Kidney capillary endothelial cell (primary cell): ENCODE measurements around the gene ZHX3.

Source experiments
- DNase-seq: peaks from one replicate; pipeline ENCODE4 v3.0.0-alpha.2; 2018; ENCODE audit warnings: low spot score

ZHX3 gene

DNA sequence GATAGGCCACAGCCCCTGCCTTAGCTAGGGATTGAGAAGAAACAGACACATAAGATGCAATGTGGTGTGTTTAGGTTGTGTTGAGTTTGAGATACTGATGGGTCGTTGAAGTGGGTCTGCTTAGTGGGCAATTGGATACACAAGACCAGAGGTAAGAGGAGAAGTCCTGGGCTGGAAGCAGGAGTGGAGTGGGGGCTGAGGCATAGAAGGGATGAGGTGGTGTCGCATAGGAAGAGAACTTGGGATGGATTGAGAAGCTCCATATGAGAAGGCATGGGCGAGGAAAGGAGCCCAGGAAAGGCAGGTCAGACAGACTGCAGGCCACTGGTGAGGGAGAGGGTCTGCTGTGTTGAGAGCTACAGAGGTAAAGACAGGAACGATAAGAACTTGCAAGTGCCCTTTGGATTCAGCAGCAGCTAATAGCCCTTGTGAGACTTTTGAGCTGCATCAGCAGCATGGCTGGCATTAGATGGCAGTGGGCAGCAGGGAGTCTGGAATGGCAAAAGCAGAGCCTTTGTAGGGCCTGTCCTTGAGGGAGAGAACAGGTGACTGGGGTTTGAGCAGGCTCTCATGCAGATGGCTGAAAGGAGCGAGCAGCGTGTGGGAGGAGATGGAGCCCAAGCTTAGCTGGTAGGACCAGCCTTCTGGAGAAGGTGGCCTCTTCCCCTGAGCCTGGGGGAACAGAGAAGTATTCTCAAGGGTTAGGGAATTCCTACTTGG, 147.0 kb downstream of the ZHX3 start:
- no peak for DNase-seq

DNA sequence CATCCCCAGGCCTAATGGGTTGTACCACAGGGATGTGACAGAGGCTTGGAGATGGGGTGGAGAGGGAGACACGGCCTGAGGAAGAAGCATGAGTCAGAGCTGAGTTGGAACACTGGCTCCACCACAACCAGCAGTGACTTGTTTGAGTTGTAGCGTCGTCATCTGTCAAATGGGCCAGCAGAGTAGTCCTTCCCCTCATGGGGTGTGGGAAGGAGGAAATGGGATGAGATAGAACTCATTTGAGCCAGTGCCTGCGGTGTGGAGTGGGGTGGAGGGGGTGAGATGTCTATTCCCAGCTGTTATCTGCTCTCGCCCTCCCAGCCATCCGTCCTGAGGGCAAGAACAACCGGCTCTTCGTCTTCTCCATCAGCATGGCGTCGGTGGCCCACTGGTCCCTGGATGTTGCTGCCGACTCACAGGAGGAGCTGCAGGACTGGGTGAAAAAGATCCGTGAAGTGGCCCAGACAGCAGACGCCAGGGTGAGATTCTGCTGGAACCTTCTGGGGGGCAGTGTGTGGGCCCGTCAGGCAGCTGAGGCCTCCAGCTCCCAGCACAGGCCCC, 147.7 kb downstream of the ZHX3 start:
- peak; percentile 44 for DNase-seq

DNA sequence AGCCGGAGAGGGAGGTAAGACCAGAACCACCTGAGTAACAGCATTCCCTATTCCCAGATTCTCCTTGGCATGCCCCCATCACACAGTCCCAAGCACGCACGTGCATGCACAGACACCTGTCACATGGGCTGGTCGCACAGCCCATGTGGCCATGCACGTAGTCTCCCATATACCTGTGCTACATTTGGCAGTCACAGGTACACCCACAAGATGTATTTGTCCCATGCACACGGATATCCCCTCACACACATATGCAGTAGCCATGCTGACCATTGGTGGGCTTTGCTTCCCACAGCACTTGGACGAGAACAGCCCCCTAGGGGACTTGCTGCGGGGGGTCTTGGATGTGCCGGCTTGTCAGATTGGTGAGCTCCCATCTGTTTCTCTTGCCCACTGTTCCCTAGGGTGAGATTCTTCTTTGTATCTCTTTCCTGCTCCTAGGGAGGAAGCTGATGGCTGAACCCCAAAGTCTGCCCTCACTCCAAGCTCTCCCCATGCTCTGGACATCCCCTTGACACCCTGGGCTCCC, 148.3 kb downstream of the ZHX3 start:
- DNase-seq = no peak

DNA sequence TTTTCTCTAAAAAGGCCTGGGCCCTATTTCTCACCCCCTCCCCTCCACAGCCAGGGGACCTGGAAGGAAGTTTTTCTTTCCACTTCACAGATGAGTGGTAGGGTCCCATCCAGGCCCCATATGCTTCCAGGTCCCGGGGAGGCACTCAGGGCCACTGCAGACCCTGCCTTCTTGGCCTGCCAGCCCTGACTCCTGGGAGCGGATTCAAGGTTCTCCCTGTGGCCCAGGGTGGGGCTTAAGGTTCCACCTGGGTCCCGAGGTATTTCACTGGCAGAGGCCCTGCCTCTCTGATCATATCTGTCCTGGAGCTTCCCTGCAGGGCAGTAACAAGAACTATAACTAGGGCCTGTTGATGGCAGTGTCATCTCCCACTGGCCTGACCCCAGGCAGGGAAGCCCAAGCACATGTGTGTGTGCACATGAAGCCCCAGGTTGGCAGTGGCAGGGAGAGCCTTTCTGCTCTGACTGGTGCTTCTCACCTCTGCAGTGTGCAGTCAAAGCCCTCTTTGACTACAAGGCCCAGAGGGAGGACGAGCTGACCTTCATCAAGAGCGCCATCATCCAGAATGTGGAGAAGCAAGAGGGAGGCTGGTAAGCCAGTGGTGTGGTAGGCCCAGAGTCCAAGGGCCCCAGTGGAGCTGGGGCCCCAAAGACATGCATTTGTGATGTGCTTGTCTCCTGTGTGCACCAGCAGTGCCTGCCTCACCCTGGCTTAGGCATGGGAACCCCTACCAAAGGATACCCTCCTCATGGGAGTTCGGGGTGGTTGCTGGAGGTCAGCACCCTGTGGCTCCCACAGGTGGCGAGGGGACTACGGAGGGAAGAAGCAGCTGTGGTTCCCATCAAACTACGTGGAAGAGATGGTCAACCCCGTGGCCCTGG, 149.0 kb downstream of the ZHX3 start:
- DNase-seq = no peak

DNA sequence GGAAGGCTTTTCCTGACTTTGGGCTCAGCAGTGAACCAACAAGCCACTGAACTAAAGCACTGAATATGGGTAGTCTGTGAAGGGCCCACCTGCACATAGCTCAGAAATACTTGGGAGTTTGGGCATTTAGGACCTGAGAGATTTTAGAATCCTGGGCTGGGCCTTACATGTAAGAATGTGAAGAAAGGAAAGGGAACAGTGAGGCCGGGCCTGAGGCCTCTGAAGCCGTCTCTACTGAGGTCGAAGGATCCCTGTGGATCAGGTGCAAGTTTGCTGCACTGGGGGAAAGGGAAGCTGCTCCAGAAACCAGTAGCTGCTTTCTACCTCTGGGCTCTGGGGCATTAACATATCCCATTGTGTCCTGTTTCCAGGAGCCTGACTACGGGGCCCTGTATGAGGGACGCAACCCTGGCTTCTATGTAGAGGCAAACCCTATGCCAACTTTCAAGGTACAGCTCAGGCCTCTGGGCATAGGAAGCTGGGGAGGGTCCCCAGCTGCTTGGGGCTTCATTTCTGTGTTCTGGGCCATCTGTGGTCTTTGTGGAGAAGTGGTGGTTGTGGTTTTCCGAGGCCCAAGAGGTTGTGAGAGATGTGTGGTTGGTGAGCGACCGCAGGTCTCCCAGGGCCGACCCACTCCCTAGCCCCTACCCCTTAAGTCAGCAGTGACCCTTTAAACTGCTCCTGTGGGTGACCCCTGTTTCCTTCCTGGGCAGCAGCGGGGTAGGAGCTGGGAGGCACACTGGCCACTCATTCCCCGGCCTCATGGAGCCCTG, 149.9 kb downstream of the ZHX3 start:
- DNase-seq = no peak

DNA sequence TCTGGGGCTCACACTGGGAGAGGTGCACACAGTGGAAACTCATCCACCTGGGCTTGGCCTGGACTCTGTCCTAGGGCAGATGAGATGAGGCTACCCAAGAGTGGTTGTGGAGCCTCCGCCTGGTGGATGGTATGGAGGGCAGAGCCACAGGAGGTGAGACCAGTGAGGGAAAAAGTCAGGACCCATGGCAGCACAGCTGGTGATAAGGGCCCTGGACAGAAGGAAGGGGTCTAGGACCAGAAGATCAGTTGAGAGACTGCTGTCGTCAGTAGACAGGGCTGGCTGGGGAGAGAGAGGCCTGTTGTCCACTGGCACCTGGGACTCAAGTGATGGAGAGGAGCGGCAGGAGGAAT, 150.4 kb downstream of the ZHX3 start:
- no peak for DNase-seq

DNA sequence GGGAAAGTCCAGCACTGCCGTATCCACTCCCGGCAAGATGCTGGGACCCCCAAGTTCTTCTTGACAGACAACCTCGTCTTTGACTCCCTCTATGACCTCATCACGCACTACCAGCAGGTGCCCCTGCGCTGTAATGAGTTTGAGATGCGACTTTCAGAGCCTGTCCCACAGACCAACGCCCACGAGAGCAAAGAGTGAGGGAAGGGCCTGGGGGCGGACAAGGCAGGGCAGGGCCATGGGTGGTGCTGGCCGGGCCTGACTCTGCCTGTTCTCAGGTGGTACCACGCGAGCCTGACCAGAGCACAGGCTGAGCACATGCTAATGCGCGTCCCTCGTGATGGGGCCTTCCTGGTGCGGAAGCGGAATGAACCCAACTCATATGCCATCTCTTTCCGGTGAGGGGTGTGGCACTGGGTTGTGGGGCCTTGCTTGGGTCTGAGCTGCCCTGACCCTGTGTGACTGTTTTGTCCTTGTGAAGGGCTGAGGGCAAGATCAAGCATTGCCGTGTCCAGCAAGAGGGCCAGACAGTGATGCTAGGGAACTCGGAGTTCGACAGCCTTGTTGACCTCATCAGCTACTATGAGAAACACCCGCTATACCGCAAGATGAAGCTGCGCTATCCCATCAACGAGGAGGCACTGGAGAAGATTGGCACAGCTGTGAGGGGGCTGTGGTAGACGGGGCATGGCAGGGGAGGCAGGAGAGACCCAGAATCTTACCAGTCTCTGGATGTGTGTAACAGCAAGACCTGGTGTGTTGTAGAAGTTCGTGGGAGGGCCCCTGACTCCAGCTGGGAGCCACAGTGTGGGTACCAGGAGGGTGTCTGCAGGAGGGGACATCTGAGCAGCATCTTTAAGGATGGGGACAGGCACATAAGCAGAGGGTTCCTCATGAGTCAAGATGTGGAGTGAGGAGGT, 151.1 kb downstream of the ZHX3 start:
- no peak for DNase-seq

DNA sequence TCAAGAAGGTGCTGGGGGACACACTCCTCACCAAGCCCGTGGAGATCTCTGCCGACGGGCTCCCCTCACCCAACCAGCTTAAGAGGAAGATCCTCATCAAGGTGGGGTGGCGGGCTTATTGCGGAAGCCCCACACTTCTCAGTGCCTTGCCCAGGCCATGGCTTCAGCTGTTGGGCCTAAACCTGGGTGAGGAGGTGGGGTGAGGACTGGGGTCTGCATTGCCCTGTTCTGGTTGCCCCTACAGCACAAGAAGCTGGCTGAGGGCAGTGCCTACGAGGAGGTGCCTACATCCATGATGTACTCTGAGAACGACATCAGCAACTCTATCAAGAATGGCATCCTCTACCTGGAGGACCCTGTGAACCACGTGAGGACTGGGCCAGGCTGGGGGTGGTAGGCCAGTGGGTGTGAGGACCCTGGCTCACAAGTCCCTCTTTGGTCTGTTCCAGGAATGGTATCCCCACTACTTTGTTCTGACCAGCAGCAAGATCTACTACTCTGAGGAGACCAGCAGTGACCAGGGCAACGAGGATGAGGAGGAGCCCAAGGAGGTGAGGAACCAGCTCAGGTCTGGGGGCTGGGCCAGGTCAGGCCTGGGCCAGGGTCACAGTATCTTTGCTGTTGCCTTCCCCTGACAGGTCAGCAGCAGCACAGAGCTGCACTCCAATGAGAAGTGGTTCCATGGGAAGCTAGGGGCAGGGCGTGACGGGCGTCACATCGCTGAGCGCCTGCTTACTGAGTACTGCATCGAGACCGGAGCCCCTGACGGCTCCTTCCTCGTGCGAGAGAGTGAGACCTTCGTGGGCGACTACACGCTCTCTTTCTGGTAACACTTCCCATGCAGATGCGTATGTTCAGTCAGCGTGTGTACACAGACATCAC, 152.3 kb downstream of the ZHX3 start:
- DNase-seq = no peak

DNA sequence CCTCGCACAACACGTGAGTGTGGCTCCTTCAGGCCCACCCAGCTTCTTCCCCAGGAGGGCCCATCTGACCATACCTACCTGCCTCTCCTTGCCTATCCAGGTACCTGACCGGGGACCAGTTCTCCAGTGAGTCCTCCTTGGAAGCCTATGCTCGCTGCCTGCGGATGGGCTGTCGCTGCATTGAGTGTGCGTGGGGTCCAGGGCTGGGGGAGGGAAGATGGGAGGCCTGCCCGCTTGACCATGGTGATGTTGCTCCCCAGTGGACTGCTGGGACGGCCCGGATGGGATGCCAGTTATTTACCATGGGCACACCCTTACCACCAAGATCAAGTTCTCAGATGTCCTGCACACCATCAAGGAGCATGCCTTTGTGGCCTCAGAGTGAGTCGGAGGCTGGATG, 153.7 kb downstream of the ZHX3 start:
- no peak for DNase-seq

DNA sequence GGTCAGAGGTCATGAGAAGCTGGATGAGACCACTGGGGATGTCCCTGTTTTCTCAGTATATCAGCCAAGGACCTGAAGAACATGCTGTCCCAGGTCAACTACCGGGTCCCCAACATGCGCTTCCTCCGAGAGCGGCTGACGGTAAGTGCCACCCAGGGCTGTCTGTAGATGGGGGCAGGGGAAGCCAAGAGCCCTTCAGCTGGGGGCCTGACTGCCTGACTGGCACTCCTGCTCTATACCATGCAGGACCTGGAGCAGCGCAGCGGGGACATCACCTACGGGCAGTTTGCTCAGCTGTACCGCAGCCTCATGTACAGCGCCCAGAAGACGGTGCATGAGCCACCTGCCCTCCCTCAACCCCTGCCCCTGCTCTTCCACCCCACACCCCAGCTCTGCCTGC, 155.1 kb downstream of the ZHX3 start:
- DNase-seq = no peak

DNA sequence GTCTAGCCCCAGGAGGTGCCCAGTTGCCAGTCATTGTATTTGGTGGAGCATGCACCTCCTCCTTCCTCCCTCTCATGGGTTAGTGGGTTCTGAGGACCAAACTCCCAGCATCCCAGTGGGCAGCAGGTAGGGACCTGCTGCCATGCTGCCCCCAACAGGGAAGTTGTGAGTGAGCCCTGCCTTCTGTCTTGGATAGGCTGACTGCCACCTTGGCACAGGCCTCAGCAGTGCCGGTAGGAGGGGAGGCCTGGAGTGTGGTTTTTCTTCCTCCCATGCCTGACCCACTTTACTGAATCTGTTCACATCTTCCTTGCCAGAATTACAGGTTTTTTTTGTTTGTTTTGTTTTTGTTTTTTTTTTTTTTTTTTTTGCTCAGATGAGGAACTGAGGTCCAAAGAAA, 155.6 kb downstream of the ZHX3 start:
- DNase-seq = no peak

DNA sequence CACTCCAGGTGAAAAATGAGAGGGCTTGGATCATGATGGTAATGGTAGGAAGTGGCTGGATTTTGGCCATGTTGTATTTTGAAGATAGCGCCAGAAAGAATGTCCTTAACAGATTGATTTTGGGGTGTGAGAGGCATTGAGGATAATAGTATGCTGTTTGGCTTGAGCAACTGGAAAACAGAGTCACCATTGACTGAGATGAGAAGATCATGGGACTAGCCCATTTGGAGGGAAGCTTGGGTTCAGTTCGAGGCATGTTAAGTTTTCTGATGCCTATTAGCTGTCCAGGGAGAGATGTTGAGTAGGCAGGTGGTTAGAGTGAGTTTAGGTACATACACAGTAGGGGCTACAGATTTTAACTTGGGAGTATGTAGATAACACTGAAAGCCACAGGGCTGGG, 156.8 kb downstream of the ZHX3 start:
- DNase-seq = no peak

DNA sequence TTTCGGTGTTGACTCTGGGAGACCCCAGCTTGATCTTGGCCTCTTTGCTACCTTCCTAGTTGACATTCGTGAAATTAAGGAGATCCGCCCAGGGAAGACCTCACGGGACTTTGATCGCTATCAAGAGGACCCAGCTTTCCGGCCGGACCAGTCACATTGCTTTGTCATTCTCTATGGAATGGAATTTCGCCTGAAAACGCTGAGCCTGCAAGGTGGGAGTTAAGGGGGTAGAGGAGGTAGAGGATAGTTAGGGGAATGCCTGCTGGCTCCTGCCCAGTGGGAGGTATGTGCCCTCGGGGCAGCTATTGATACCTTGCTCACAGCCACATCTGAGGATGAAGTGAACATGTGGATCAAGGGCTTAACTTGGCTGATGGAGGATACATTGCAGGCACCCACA, 158.0 kb downstream of the ZHX3 start:
- DNase-seq = no peak

DNA sequence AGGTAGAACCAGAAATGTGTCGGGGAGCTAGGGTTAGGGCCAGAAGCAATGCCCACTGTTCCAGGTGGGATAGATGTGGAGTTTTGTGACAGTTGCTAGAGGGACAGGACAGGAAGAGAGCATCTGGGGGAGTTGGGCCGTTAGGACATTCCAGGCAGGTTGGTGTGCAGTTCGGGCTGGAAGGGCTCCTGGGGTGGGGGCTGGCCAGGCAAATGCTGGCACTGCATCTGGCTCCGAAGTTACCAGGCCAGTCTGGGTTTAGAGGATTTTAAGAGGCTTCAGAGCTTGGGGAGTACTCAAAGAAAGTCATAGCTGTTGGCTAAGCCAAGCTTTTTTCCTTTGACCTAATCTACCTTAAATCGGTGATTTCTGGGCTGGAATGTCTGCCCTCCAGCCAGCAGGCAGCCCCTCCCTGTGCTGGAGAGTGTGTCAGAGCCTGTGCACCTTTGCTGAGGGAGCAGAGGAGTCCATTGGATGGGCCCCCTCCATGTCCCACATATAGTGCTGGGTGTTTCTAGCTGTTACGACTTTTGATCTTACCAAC, 159.4 kb downstream of the ZHX3 start:
- no peak for DNase-seq

DNA sequence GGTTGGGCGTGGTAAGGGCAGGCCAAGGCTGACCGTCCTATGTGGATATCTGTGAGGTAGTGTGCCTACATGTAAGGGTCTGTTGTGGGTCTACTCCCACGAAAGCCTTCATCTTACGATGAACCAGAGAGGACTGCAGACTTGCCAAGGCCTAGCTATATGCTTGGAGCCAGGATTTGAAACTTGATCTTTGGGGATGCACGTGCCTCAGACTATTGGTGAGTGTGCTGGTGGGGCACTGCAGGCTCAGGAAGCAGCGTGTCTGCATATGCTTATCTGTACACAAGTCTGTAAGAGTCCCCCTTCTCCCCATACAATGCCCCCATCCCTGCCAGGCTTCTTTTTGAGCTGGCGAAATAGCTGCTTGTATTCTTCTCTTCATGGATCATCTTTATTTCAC, 162.3 kb downstream of the ZHX3 start:
- no peak for DNase-seq

DNA sequence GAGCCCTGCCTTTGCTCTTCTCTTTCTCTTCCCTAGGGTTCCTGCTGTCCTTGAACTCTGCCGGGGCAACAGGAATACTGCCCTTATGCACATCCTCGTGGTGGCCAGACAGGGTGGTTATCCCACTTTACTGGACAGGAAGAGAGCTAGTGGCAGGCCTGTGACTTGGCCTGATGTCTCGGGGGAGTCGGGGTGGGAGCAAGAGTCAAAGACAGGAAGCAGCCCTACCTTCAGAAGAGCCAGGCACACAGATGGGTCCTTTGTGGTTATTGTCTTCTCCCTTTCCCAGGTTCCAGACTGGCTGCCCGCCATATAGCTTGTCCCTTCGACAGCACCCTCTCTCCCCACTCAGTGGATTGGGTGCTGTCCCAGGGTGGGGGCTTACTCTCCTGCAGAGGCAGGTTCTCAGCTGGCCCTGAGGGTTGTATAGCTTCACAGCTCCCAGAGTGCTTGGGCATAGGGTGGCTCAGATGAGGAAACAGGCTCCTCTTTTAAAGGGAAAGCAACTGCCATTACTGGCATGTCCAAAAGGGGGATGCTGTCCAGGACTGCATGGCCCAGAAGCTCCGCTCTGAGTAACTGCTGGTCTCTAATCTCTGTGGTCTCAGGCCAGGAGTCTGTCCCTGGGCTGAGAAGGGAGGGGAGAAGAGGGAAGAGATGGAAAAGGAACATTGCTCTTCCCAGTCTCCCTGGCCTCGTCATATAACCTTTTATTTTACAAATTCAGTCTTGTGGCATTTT, 162.9 kb downstream of the ZHX3 start:
- DNase-seq = no peak

DNA sequence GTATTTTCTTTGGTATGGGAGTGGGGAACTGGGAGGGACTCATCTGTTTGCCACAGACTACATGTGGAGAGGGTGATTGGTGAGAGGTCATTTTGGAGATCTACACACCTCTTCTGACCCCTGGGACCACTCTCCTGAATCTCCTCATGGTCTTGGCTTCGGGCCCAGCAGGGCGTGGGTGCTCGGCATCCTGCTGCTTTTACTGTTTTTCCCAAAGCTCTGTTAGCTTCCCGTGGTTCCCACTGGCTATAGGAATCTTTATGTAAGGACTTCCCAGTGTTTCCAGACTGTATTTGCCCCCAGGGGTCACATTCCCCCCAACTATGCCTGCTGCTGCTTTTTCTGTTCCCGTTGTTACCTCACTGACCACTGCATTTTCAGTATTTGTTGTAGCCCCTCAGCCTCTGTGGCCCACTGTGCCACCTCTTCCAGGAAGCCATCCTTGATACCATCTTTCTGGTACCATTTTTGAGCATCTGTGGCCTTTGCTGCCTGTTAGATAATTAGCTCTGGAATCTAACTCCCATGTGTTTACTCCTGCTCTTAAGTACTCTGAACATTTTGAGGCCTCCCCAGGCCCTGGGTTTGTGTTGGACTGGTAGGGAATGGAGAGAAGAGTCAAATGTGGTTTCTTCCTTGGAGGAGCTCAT, 165.3 kb downstream of the ZHX3 start:
- DNase-seq = no peak

DNA sequence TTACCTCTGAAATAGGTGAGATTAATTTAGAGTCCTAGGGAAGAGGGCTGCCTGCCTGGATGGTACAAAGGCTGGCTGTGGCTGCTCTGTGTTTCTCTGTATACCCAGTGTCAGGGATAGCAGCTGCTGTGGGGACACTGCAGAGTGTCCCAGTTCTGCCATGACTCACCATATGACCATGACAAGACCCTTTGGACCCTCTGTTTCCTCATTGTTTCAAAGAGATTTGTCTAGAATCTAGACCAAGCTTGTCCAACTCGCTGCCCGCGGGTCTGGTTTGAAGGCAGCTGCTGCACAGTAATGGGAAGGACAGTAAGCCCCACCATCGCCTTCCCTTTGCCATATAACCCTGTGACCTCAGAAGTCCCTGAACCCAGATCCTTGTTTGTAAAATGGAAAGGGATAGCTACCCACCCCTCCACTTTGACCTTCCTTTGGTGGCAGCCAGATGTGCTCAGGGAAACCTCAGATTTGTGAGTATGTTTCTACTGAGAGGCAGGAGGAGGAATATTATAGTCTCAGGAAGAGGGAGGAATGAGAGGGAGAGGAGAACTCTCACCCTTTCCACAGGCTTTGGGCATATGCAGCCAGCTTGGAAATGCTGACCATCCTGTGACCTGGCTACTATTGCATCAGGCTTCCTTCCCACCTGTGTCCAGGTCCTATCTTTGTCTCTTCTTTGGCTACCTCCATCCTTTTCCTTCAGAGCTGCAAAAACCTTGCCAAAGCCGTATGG, 166.2 kb downstream of the ZHX3 start:
- DNase-seq = no peak
